HG03565 (cell line): ENCODE data around the gene LACTB.

Experiments used
- ATAC-seq: cut with Tn5 transposase; IDR thresholded peaks from one replicate; pipeline ENCODE4 v1.9.1; 2021; ENCODE audit warnings: mild to moderate bottlenecking, moderate library complexity; ENCODE audit not compliant: unreplicated experiment

LACTB gene

GRCh38 chr15:63122002-63122875 lies 578 bp downstream of the LACTB start:
- peak; percentile 76 for ATAC-seq

GRCh38 chr15:63124506-63124905 lies 2.8 kb downstream of the LACTB start:
- ATAC-seq: no peak

DNA sequence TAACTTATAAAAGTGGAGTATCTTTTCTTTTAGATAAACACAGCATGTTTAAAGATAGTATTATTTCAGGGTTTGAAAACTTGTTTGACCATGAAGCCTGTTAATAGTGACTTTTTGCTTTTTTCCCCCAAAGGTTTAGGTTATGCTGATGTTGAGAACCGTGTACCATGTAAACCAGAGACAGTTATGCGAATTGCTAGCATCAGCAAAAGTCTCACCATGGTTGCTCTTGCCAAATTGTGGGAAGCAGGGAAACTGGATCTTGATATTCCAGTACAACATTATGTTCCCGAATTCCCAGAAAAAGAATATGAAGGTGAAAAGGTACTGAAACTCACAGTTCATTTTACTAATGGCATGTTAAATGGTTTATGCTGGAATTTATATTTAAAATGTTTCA lies 5.1 kb downstream of the LACTB start:
- ATAC-seq: no peak

DNA sequence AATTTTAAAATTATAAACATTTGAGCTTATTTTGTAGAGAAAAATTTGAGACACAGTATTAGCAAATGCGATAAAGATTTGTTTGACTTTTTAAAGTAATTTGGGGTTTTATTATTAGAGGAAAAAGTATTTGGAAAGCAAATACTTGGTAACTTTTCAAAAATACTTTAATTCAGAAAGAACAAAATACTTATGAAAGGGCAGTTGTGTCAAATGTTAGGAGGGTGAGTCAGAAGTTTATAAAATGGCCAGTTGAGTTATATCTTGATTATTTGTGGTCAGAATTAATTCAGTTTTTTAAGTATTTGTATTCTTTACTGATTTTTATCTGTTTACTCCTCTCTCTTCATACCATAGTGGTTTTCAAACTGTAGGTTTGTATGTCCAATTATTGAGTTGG lies 12.1 kb downstream of the LACTB start:
- ATAC-seq: no peak

DNA sequence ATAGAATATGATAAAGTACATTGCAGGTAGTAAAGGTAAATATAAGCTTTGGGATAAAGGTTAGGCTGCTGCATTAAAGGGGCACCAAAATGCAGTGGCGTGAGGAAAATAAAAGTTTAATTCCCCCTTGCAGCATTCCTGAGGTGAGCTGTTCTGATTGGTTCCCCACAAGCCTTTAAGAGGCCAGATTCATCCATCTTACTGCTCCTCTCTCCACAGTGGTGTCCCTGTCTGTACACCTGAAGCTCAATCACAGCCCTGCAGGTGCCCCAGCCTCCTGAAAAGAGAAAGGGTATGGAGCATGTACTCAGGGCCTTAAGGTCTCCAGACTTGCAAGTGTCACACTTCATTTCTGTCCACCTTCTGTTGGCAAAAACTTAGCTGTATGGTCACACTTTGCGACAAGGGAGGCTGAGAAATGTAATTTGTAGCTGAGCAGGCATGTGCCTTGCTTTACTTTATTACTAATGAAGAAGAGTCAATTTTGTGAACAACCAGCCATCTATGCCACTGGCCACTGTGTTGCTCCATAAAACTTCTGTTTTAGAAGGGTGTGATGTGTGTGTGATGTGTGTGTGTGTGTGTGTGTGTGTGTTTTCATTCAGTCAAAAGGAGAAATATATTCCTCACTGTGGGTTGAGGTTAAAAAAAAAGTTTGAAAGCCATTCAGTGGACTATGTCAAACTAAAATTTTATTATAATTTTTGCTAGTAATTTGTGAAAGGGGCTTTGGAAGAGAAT lies 12.8 kb downstream of the LACTB start:
- ATAC-seq: no peak

GRCh38 chr15:63135281-63135680 lies 13.6 kb downstream of the LACTB start:
- ATAC-seq: no peak

DNA sequence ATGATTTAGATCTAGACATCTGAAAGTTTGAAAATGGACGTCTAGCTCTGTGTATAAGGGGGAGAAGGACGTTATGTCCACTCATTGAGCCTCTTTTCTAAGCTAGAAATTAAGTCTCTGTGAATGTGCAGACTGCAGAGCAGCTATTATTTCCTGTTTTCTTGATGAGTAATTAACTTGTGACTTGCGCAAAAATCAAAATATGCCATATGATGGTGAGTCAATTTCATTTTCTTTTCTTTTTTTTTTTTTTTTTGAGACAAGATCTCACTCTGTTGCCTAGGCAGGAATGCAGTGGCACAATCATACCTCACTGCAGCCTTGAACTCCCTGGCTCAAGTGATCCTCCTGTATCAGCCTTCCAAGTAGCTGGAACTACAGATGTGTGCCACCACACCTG lies 14.1 kb downstream of the LACTB start:
- ATAC-seq: no peak

GRCh38 chr15:63136742-63137141 lies 15.1 kb downstream of the LACTB start:
- ATAC-seq: no peak

- ATAC-seq: no peak
Measured at GRCh38 chr15:63140936-63141335, 19.3 kb downstream of the LACTB start.

- ATAC-seq: no peak
Measured at GRCh38 chr15:63145426-63145825, 23.8 kb downstream of the LACTB start.

DNA sequence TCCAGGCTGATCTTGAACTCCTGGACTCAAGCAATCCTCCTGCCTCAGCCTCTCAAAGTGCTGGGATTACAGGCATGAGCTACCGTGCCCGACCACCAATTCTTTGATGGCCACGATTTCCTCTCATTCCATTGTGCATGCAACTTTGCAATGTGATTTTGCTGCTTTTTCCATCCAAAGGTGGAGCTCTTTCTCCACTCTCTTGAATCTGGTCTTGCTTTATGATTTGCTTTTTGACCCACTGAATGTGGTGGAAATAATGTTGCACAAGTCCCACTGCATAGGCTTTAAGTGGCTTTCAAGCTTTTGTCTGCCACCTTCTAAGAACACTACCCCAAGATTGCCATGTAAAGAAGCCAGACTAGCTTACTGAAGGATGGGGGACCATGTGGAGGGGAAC lies 25.0 kb downstream of the LACTB start:
- ATAC-seq: no peak

GRCh38 chr15:63151665-63152064 lies 30.0 kb downstream of the LACTB start:
- no peak for ATAC-seq

DNA sequence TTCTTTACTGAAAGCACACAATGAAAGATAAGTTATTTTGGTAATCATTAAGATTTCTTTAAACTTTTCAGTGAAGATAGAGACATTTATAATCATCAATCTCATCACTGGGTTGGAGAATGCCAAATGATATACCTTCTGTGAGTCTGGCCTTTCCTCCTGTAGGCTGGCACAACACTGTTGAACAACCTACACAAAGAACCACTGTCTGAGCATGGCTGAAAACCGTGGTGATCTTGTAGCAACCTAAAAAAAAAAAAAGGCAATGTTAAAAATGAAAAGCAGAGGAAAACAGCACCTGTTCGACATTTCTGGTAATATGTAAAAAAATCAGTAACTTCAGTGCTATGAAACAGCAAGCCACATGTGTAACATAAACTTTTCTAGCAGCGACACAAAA lies 33.8 kb downstream of the LACTB start:
- no peak for ATAC-seq

DNA sequence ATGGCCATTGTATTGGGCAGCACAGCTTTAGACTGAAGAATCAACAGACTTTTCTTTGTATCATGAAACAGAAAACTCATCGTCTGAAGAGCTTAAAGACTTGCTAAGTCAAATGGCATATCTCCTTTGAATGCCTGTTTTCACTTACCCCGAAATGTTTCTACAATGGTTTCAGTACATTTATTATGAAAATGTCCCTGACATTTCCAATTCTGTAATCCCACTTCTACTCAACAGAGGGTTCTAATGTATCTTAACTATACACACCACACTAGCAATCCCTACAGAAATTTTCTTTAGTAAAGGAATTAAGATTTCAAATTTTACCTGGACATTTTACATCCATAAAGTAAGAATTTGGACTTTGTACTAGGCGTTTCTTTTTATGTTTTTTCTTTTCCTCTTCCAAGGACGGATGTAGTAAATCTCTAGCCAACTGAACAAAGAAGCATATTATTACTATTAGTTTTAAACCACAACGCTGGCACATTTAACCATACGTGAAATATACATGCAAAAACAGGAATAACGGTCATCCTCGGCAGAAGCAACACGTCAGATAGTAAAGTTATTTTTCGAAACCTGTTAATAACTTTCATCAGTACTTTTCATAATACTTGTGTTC lies 34.5 kb downstream of the LACTB start:
- no peak for ATAC-seq

DNA sequence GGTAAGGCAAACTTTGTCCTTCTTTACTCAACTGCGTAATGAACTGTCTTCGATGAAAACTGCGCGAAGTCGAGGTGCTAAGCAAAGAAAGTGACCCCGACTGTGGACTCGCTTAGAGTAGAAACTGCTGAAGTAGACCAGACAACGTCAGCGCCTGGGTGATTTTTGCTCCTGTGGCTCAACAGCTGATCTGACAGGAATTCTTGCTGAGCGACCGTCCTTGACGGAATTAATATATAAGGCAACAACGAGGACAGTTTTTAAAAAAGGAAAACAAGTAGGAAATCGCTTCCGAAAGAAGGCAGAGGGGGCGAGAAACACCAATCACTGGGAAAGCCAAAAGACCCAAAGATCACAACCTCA lies 35.1 kb downstream of the LACTB start:
- ATAC-seq: peak; percentile 8

- peak; percentile 67 for ATAC-seq
Measured at GRCh38 chr15:63157118-63157843, 35.6 kb downstream of the LACTB start, which contains the start of gene RPS27L. TSS of gene RPS27L (minus strand) at chr15:63157477. CDS start at chr15:63157405, 72 bp downstream.

DNA sequence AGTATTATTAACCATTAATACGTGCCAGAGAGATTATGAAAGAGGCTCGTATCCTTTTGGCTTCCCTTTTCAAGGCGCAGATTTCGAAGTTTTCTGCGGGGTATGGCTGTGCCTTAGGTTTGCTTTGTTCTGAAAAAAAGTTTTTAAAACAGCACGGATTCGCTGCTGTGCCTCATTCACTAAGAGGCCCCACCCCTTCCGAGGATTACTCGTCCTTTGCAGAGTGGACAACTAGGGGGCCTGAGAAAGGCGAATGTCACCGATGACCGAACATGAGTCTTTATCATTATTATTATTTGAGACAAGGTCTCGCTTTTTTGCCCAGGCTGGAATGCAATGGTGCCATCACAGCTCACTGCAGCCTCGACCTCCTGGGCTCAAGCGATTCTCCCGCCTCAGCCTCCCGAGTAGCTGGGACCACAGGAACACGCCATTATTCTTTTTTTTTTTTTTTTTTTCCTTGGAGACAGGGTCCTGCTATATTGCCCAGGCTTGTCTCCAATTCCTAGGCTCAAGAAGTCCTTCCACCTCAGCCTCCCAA lies 36.3 kb downstream of the LACTB start:
- no peak for ATAC-seq

- ATAC-seq: no peak
Measured at GRCh38 chr15:63160638-63161037, 39.0 kb downstream of the LACTB start.

DNA sequence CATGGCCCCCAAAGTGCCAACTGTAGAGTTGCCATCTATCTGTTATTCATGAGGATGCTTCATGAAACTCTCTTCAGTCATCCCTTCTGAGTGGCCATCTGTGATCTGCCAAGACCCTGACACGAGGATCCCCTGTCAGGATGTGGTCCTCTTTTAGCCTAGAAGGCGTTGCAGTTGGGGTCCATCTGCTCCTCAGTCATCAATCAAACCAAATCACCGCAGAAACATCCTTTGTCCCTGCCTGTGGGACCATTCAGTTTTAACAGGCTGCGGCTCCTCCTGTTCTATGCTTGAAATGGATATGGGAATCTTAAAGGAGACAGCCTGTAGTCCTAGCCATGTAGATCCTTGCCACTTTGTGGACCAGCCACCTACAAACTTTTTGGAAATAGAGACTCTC lies 41.6 kb downstream of the LACTB start:
- no peak for ATAC-seq

GRCh38 chr15:63165166-63165859 lies 43.7 kb downstream of the LACTB start:
- no peak for ATAC-seq
